HepG2 (cell line): Measurements from ENCODE around the gene SNX9. TPM values are rescaled to one million over a fixed set of nuclear protein-coding genes. Genes with fewer than 3 reads are reported as not detected.

Source experiments
- HNRNPL ChIP-seq: fragments of 200-400 bp; formaldehyde crosslinking; IDR thresholded peaks from 2 replicates; pipeline ENCODE4 v1.6.1; 2017; ENCODE audit warnings: mild to moderate bottlenecking, low read depth, low read length
- HOXD1 ChIP-seq: sonication (generic); formaldehyde crosslinking; IDR thresholded peaks from 2 replicates; pipeline ENCODE4 v1.5.0; 2020; ENCODE audit warnings: missing genetic modification reagents
- MYC ChIP-seq: sonication (generic); formaldehyde crosslinking; IDR thresholded peaks from 2 replicates; pipeline ENCODE4 v1.9.0; 2021; ENCODE audit warnings: missing genetic modification reagents, borderline replicate concordance
- PRPF4 ChIP-seq: fragments of 200-400 bp; formaldehyde crosslinking; IDR thresholded peaks from 2 replicates; pipeline ENCODE4 v1.6.1; 2016; ENCODE audit warnings: low read length, low read depth; ENCODE audit not compliant: poor library complexity, severe bottlenecking
- ZNF354B ChIP-seq: sonication (generic); formaldehyde crosslinking; IDR thresholded peaks from 2 replicates; pipeline ENCODE4 v1.8.0; 2022; ENCODE audit warnings: mild to moderate bottlenecking, missing genetic modification reagents
- ZNF530 ChIP-seq: sonication (generic); formaldehyde crosslinking; IDR thresholded peaks from 2 replicates; pipeline ENCODE4 v1.5.0; 2020; ENCODE audit warnings: low read depth, mild to moderate bottlenecking, missing genetic modification reagents
- ZNF850 ChIP-seq: sonication (generic); formaldehyde crosslinking; conservative IDR thresholded peaks from 2 replicates; pipeline ENCODE4 v1.9.0; 2021; ENCODE audit warnings: mild to moderate bottlenecking, missing genetic modification reagents
- polyA plus RNA-seq, 8 experiments: library from polyadenylated mRNA; depleted of rRNA in 3 of 8; stranded (reverse) in 7 of 8; unstranded in 1 of 8; fragments of >200 nt; fragmentation: Illumina TruSeq in 4 of 8; extraction: Trizol in 4 of 8; gene quantifications; 2 replicates each; pipeline versions ENCODE4 v1.2.1 to v1.2.3, GENCODE V29; 2011 to 2016; ENCODE audit warnings: low read depth in 4 of 8, missing spikeins in 1 of 8, mixed read lengths in 1 of 8; ENCODE audit not compliant: insufficient read depth in 1 of 8
- total RNA-seq, 5 experiments: library from RNA; depleted of rRNA; stranded (reverse); fragments of >200 nt; fragmentation: Illumina TruSeq; extraction: Trizol; gene quantifications; 2 replicates each; pipeline ENCODE4 v1.2.3, GENCODE V29; 2016; ENCODE audit warnings: low read depth in 1 of 5
- TF ChIP-seq, protein P1 (sequence below): IDR thresholded peaks from 2 replicates; pipeline ENCODE4 v1.6.1; 2016; ENCODE audit warnings: low read depth, missing genetic modification reagents, missing compliant biosample characterization
- TF ChIP-seq, protein P2 (sequence below): sonication (generic); formaldehyde crosslinking; IDR thresholded peaks from 2 replicates; pipeline ENCODE4 v1.9.0; 2021; ENCODE audit warnings: missing genetic modification reagents, borderline replicate concordance
- TF ChIP-seq, protein P3 (sequence below): sonication (generic); formaldehyde crosslinking; IDR thresholded peaks from 2 replicates; pipeline ENCODE4 v1.4.0; 2020; ENCODE audit warnings: missing genetic modification reagents
- TF ChIP-seq, protein P4 (sequence below): IDR thresholded peaks from 2 replicates; pipeline ENCODE4 v1.6.1; 2016; ENCODE audit warnings: missing compliant biosample characterization, missing genetic modification reagents, borderline replicate concordance
- TF ChIP-seq, protein P5 (sequence below): sonication (generic); formaldehyde crosslinking; IDR thresholded peaks from 2 replicates; pipeline ENCODE4 v1.4.0; 2020; ENCODE audit warnings: mild to moderate bottlenecking, missing genetic modification reagents

The SNX9 gene
- total and polyA plus RNA-seq, 2 of the 13 experiments (the other 11 are each of a cell fraction or from before 2014, with no cell fraction given) = 21.9 to 36.0 TPM

DNA sequence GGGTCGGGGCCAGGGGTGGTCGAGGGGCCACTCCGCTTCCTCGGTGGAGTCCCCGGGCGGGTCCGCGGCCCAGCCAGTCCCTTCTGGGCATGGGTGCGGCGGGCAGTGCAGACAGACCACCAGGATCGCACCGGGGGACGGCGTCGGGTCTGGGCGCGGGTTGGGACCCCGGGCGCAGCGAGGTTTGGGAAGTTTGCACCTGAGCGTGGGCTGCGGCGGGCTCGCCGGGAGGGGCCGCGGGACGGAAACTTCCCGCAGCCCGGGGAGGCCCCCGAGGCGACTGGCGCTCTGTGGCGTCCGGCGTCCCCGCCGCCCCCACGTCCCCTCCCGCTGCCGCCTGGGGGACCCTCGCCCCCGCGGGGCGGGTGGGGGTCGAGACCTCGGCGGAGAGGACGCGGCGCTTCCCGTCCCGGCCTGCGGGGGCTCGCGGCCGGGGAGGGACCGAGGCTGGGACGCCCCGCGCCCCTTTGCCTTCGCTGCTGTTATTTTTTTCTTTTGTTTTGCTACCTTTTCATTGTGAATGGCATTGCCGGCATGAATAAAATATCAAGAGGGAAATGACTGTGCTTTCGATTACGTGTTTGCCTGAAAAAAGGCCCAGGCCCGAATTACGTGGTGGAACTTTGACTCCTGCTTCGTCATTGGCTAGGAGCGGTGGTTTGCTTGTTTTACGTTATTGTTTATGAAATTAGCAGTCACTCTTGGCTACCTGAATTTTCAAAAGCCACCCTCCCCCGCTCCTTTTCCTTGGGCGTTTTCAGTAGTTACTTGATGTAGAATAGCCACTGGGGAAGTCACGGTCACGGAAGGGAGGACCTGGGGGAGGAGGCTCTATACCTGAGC is 703 bp downstream of the SNX9 start (continued):
- TF ChIP-seq, protein P1, sequence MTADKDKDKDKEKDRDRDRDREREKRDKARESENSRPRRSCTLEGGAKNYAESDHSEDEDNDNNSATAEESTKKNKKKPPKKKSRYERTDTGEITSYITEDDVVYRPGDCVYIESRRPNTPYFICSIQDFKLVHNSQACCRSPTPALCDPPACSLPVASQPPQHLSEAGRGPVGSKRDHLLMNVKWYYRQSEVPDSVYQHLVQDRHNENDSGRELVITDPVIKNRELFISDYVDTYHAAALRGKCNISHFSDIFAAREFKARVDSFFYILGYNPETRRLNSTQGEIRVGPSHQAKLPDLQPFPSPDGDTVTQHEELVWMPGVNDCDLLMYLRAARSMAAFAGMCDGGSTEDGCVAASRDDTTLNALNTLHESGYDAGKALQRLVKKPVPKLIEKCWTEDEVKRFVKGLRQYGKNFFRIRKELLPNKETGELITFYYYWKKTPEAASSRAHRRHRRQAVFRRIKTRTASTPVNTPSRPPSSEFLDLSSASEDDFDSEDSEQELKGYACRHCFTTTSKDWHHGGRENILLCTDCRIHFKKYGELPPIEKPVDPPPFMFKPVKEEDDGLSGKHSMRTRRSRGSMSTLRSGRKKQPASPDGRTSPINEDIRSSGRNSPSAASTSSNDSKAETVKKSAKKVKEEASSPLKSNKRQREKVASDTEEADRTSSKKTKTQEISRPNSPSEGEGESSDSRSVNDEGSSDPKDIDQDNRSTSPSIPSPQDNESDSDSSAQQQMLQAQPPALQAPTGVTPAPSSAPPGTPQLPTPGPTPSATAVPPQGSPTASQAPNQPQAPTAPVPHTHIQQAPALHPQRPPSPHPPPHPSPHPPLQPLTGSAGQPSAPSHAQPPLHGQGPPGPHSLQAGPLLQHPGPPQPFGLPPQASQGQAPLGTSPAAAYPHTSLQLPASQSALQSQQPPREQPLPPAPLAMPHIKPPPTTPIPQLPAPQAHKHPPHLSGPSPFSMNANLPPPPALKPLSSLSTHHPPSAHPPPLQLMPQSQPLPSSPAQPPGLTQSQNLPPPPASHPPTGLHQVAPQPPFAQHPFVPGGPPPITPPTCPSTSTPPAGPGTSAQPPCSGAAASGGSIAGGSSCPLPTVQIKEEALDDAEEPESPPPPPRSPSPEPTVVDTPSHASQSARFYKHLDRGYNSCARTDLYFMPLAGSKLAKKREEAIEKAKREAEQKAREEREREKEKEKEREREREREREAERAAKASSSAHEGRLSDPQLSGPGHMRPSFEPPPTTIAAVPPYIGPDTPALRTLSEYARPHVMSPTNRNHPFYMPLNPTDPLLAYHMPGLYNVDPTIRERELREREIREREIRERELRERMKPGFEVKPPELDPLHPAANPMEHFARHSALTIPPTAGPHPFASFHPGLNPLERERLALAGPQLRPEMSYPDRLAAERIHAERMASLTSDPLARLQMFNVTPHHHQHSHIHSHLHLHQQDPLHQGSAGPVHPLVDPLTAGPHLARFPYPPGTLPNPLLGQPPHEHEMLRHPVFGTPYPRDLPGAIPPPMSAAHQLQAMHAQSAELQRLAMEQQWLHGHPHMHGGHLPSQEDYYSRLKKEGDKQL (CRISPR knock-in tag) = no peak
- TF ChIP-seq MYC (CRISPR knock-in tag) (no peak), ZNF354B (no peak), HOXD1 (CRISPR knock-in tag) (peak; percentile 37; the same call in 1 of the 2 replicates), PRPF4 (no peak), ZNF850 (no peak), HNRNPL (no peak), ZNF530 (CRISPR knock-in tag) (no peak)
- TF ChIP-seq, protein P2, sequence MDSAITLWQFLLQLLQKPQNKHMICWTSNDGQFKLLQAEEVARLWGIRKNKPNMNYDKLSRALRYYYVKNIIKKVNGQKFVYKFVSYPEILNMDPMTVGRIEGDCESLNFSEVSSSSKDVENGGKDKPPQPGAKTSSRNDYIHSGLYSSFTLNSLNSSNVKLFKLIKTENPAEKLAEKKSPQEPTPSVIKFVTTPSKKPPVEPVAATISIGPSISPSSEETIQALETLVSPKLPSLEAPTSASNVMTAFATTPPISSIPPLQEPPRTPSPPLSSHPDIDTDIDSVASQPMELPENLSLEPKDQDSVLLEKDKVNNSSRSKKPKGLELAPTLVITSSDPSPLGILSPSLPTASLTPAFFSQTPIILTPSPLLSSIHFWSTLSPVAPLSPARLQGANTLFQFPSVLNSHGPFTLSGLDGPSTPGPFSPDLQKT (CRISPR knock-in tag) = no peak
- TF ChIP-seq, protein P3, sequence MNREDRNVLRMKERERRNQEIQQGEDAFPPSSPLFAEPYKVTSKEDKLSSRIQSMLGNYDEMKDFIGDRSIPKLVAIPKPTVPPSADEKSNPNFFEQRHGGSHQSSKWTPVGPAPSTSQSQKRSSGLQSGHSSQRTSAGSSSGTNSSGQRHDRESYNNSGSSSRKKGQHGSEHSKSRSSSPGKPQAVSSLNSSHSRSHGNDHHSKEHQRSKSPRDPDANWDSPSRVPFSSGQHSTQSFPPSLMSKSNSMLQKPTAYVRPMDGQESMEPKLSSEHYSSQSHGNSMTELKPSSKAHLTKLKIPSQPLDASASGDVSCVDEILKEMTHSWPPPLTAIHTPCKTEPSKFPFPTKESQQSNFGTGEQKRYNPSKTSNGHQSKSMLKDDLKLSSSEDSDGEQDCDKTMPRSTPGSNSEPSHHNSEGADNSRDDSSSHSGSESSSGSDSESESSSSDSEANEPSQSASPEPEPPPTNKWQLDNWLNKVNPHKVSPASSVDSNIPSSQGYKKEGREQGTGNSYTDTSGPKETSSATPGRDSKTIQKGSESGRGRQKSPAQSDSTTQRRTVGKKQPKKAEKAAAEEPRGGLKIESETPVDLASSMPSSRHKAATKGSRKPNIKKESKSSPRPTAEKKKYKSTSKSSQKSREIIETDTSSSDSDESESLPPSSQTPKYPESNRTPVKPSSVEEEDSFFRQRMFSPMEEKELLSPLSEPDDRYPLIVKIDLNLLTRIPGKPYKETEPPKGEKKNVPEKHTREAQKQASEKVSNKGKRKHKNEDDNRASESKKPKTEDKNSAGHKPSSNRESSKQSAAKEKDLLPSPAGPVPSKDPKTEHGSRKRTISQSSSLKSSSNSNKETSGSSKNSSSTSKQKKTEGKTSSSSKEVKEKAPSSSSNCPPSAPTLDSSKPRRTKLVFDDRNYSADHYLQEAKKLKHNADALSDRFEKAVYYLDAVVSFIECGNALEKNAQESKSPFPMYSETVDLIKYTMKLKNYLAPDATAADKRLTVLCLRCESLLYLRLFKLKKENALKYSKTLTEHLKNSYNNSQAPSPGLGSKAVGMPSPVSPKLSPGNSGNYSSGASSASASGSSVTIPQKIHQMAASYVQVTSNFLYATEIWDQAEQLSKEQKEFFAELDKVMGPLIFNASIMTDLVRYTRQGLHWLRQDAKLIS = no peak
- TF ChIP-seq, protein P4, sequence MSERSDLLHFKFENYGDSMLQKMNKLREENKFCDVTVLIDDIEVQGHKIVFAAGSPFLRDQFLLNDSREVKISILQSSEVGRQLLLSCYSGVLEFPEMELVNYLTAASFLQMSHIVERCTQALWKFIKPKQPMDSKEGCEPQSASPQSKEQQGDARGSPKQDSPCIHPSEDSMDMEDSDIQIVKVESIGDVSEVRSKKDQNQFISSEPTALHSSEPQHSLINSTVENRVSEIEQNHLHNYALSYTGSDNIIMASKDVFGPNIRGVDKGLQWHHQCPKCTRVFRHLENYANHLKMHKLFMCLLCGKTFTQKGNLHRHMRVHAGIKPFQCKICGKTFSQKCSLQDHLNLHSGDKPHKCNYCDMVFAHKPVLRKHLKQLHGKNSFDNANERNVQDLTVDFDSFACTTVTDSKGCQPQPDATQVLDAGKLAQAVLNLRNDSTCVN (CRISPR knock-in tag) = no peak
- TF ChIP-seq, protein P5, sequence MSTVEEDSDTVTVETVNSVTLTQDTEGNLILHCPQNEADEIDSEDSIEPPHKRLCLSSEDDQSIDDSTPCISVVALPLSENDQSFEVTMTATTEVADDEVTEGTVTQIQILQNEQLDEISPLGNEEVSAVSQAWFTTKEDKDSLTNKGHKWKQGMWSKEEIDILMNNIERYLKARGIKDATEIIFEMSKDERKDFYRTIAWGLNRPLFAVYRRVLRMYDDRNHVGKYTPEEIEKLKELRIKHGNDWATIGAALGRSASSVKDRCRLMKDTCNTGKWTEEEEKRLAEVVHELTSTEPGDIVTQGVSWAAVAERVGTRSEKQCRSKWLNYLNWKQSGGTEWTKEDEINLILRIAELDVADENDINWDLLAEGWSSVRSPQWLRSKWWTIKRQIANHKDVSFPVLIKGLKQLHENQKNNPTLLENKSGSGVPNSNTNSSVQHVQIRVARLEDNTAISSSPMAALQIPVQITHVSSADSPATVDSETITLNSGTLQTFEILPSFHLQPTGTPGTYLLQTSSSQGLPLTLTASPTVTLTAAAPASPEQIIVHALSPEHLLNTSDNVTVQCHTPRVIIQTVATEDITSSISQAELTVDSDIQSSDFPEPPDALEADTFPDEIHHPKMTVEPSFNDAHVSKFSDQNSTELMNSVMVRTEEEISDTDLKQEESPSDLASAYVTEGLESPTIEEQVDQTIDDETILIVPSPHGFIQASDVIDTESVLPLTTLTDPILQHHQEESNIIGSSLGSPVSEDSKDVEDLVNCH (CRISPR knock-in tag) = no peak
